Measurements from ENCODE around the gene ZNHIT6. TPM values are rescaled to one million over a fixed set of nuclear protein-coding genes. Genes with fewer than 3 reads are reported as not detected.

The ZNHIT6 gene
- total and polyA plus RNA-seq, 4 donors, result 15.6 to 26.1 (median 21.1) TPM

- H3K9me3 ChIP-seq (ENCODE audit: control insufficient read depth, insufficient read depth, low read length), result no peaks in the 10 kb centered on the region
- peaks cover 7% of the 10 kb centered on the region for H3K36me3 ChIP-seq (ENCODE audit: control insufficient read depth, insufficient read depth, low read length)
- 79% methylated on average over 2 of the region's 6 CpGs for WGBS (ENCODE audit: insufficient coverage)
- peak overlapping the region; percentile 93 for H3K4me3 ChIP-seq (ENCODE audit: low read depth, low read length)
- no peak for DNase-seq (ENCODE audit: low read depth in 4 of 6, low spot score in 6 of 6)
- H3K27me3 ChIP-seq (ENCODE audit: control insufficient read depth, insufficient read depth, low read length), result no peaks in the 10 kb centered on the region
- peaks cover 7% of the 10 kb centered on the region for H3K4me1 ChIP-seq (ENCODE audit: control insufficient read depth, insufficient read depth, low read length)
- peak overlapping the region; percentile 78 for H3K27ac ChIP-seq (ENCODE audit: low read depth, low read length)
Observed at GRCh38 chr1:85708829-85709227, 595 bp upstream of the ZNHIT6 start.

- Histone ChIP-seq H3K4me1 (ENCODE audit: control insufficient read depth, insufficient read depth, low read length) (peaks cover 7% of the 10 kb centered on the region), H3K27me3 (ENCODE audit: control insufficient read depth, insufficient read depth, low read length) (no peaks in the 10 kb centered on the region), H3K4me3 (ENCODE audit: low read depth, low read length) (peak overlapping the region; percentile 93), H3K9me3 (ENCODE audit: control insufficient read depth, insufficient read depth, low read length) (no peaks in the 10 kb centered on the region), H3K27ac (ENCODE audit: low read depth, low read length) (no peak overlapping the region), H3K36me3 (ENCODE audit: control insufficient read depth, insufficient read depth, low read length) (peaks cover 7% of the 10 kb centered on the region)
- 6% methylated on average over 9 of the region's 13 CpGs for WGBS (ENCODE audit: insufficient coverage)
- DNase-seq (ENCODE audit: low read depth in 4 of 6, low spot score in 6 of 6), result no peak
Observed at GRCh38 chr1:85707267-85707989, 805 bp downstream of the ZNHIT6 start.

- Histone ChIP-seq H3K27me3 (ENCODE audit: control insufficient read depth, insufficient read depth, low read length) (no peaks in the 10 kb centered on the region), H3K36me3 (ENCODE audit: control insufficient read depth, insufficient read depth, low read length) (peaks cover 7% of the 10 kb centered on the region), H3K9me3 (ENCODE audit: control insufficient read depth, insufficient read depth, low read length) (no peaks in the 10 kb centered on the region), H3K4me1 (ENCODE audit: control insufficient read depth, insufficient read depth, low read length) (peaks cover 7% of the 10 kb centered on the region), H3K27ac (ENCODE audit: low read depth, low read length) (no peak overlapping the region), H3K4me3 (ENCODE audit: low read depth, low read length) (no peak overlapping the region)
- DNase-seq (ENCODE audit: low read depth in 4 of 6, low spot score in 6 of 6), result no peak
- WGBS (ENCODE audit: insufficient coverage), result no CpG with 5 or more reads among the region's 3 CpGs
Observed at GRCh38 chr1:85705940-85706339, 2.3 kb downstream of the ZNHIT6 start.

GRCh38 chr1:85700422-85700821, 7.8 kb downstream of the ZNHIT6 start:
- H3K27me3 ChIP-seq (ENCODE audit: control insufficient read depth, insufficient read depth, low read length), result no peaks in the 10 kb centered on the region
- 80% methylated on average over 1 of the region's 4 CpGs for WGBS (ENCODE audit: insufficient coverage)
- H3K4me1 ChIP-seq (ENCODE audit: control insufficient read depth, insufficient read depth, low read length), result no peaks in the 10 kb centered on the region
- no peak overlapping the region for H3K27ac ChIP-seq (ENCODE audit: low read depth, low read length)
- H3K9me3 ChIP-seq (ENCODE audit: control insufficient read depth, insufficient read depth, low read length), result no peaks in the 10 kb centered on the region
- H3K36me3 ChIP-seq (ENCODE audit: control insufficient read depth, insufficient read depth, low read length), result peaks cover 5% of the 10 kb centered on the region
- no peak for DNase-seq (ENCODE audit: low read depth in 4 of 6, low spot score in 6 of 6)
- H3K4me3 ChIP-seq (ENCODE audit: low read depth, low read length), result no peak overlapping the region

GRCh38 chr1:85697895-85698294, 10.3 kb downstream of the ZNHIT6 start:
- no peak for DNase-seq (ENCODE audit: low read depth in 4 of 6, low spot score in 6 of 6)
- Histone ChIP-seq H3K4me1 (ENCODE audit: control insufficient read depth, insufficient read depth, low read length) (no peaks in the 10 kb centered on the region), H3K27ac (ENCODE audit: low read depth, low read length) (no peak overlapping the region), H3K27me3 (ENCODE audit: control insufficient read depth, insufficient read depth, low read length) (no peaks in the 10 kb centered on the region), H3K36me3 (ENCODE audit: control insufficient read depth, insufficient read depth, low read length) (no peaks in the 10 kb centered on the region), H3K4me3 (ENCODE audit: low read depth, low read length) (no peak overlapping the region), H3K9me3 (ENCODE audit: control insufficient read depth, insufficient read depth, low read length) (no peaks in the 10 kb centered on the region)

- Histone ChIP-seq H3K4me1 (ENCODE audit: control insufficient read depth, insufficient read depth, low read length) (no peaks in the 10 kb centered on the region), H3K27me3 (ENCODE audit: control insufficient read depth, insufficient read depth, low read length) (no peaks in the 10 kb centered on the region), H3K27ac (ENCODE audit: low read depth, low read length) (no peak overlapping the region), H3K9me3 (ENCODE audit: control insufficient read depth, insufficient read depth, low read length) (no peaks in the 10 kb centered on the region), H3K4me3 (ENCODE audit: low read depth, low read length) (no peak overlapping the region), H3K36me3 (ENCODE audit: control insufficient read depth, insufficient read depth, low read length) (peaks cover 5% of the 10 kb centered on the region)
- DNase-seq (ENCODE audit: low read depth in 4 of 6, low spot score in 6 of 6), result peak in 3 of 6 donors; percentile 9 to 69 (median 42)
- WGBS (ENCODE audit: insufficient coverage), result no CpG with 5 or more reads among the region's 1 CpG
Observed at GRCh38 chr1:85692730-85693314, 15.4 kb downstream of the ZNHIT6 start.

- H3K4me1 ChIP-seq (ENCODE audit: control insufficient read depth, insufficient read depth, low read length), result no peaks in the 10 kb centered on the region
- H3K4me3 ChIP-seq (ENCODE audit: low read depth, low read length), result no peak overlapping the region
- WGBS (ENCODE audit: insufficient coverage), result 100% methylated on average over 3 of the region's 4 CpGs
- no peaks in the 10 kb centered on the region for H3K27me3 ChIP-seq (ENCODE audit: control insufficient read depth, insufficient read depth, low read length)
- no peak for DNase-seq (ENCODE audit: low read depth in 4 of 6, low spot score in 6 of 6)
- no peak overlapping the region for H3K27ac ChIP-seq (ENCODE audit: low read depth, low read length)
- H3K36me3 ChIP-seq (ENCODE audit: control insufficient read depth, insufficient read depth, low read length), result peaks cover 7% of the 10 kb centered on the region
- H3K9me3 ChIP-seq (ENCODE audit: control insufficient read depth, insufficient read depth, low read length), result no peaks in the 10 kb centered on the region
Observed at GRCh38 chr1:85689775-85690404, 18.3 kb downstream of the ZNHIT6 start.

- no peaks in the 10 kb centered on the region for H3K4me1 ChIP-seq (ENCODE audit: control insufficient read depth, insufficient read depth, low read length)
- 96% methylated on average over 7 of the region's 9 CpGs for WGBS (ENCODE audit: insufficient coverage)
- no peaks in the 10 kb centered on the region for H3K9me3 ChIP-seq (ENCODE audit: control insufficient read depth, insufficient read depth, low read length)
- no peak overlapping the region for H3K27ac ChIP-seq (ENCODE audit: low read depth, low read length)
- H3K36me3 ChIP-seq (ENCODE audit: control insufficient read depth, insufficient read depth, low read length), result peaks cover 6% of the 10 kb centered on the region
- H3K4me3 ChIP-seq (ENCODE audit: low read depth, low read length), result no peak overlapping the region
- H3K27me3 ChIP-seq (ENCODE audit: control insufficient read depth, insufficient read depth, low read length), result no peaks in the 10 kb centered on the region
- no peak for DNase-seq (ENCODE audit: low read depth in 4 of 6, low spot score in 6 of 6)
Observed at GRCh38 chr1:85683292-85684025, 24.8 kb downstream of the ZNHIT6 start.

- peak in 3 of 6 donors; percentile 12 to 64 (median 41) for DNase-seq (ENCODE audit: low read depth in 4 of 6, low spot score in 6 of 6)
- 0% methylated on average over 1 of the region's 2 CpGs for WGBS (ENCODE audit: insufficient coverage)
- no peaks in the 10 kb centered on the region for H3K4me1 ChIP-seq (ENCODE audit: control insufficient read depth, insufficient read depth, low read length)
- H3K27ac ChIP-seq (ENCODE audit: low read depth, low read length), result no peak overlapping the region
- no peaks in the 10 kb centered on the region for H3K27me3 ChIP-seq (ENCODE audit: control insufficient read depth, insufficient read depth, low read length)
- H3K4me3 ChIP-seq (ENCODE audit: low read depth, low read length), result no peak overlapping the region
- peaks cover 4% of the 10 kb centered on the region for H3K36me3 ChIP-seq (ENCODE audit: control insufficient read depth, insufficient read depth, low read length)
- no peaks in the 10 kb centered on the region for H3K9me3 ChIP-seq (ENCODE audit: control insufficient read depth, insufficient read depth, low read length)
Observed at GRCh38 chr1:85681087-85681486, 27.1 kb downstream of the ZNHIT6 start.

Measured in spinal cord (tissue), 10 donors.